GM18951 (cell line): ENCODE measurements around the gene CTNNBL1.

Experiments
- POLR2A ChIP-seq: IDR thresholded peaks from 4 replicates; pipeline ENCODE4 v1.6.1; 2011; ENCODE audit warnings: mild to moderate bottlenecking; ENCODE audit not compliant: insufficient read length, insufficient read depth; ENCODE audit errors: extremely low read depth
- in situ Hi-C: fragments of 300-500 bp; cut with MboI; formaldehyde crosslinking; loops from one replicate; pipeline ENCODE4 v1.12.0; 2022; ENCODE audit warnings: low sequenced_read_pairs, mixed read lengths, inconsistent platforms; ENCODE audit not compliant: unreplicated experiment

Gene CTNNBL1

GRCh38 chr20:37866051-37866450, 172.2 kb downstream of the CTNNBL1 start:
- in situ Hi-C loops, result no loop called here
- TF ChIP-seq POLR2A, result no peak

- in situ Hi-C loops, result no loop called here
- no peak for TF ChIP-seq POLR2A
These were observed 173.7 kb downstream of the CTNNBL1 start for GRCh38 chr20:37867289-37868195.

- no peak for TF ChIP-seq POLR2A
- in situ Hi-C loops, result no loop called here
These were observed 175.1 kb downstream of the CTNNBL1 start for GRCh38 chr20:37868851-37869333.

- in situ Hi-C loops, result no loop called here
- no peak for TF ChIP-seq POLR2A
These were observed 175.6 kb downstream of the CTNNBL1 start for GRCh38 chr20:37869334-37869861.

- in situ Hi-C loops, result no loop called here
- no peak for TF ChIP-seq POLR2A
These were observed 176.5 kb downstream of the CTNNBL1 start for GRCh38 chr20:37870294-37870693.

- in situ Hi-C loops, result no loop called here
- no peak for TF ChIP-seq POLR2A
These were observed 177.9 kb downstream of the CTNNBL1 start for GRCh38 chr20:37871751-37872150.

GRCh38 chr20:37872161-37872560, 178.3 kb downstream of the CTNNBL1 start:
- in situ Hi-C loops, result no loop called here
- TF ChIP-seq POLR2A, result no peak

GRCh38 chr20:37873884-37874283, 180.1 kb downstream of the CTNNBL1 start:
- no peak for TF ChIP-seq POLR2A

GRCh38 chr20:37875460-37876175, 181.8 kb downstream of the CTNNBL1 start:
- no peak for TF ChIP-seq POLR2A
- in situ Hi-C loops, result no loop called here

More at GRCh38 chr20:37873884-37874283, 180.1 kb downstream of the CTNNBL1 start:
- in situ Hi-C loops, result no loop called here

GRCh38 chr20:37876863-37877262, 183.0 kb downstream of the CTNNBL1 start:
- in situ Hi-C loops, result no loop called here
- no peak for TF ChIP-seq POLR2A

GRCh38 chr20:37877832-37878772, 184.3 kb downstream of the CTNNBL1 start:
- in situ Hi-C loops, result no loop called here
- no peak for TF ChIP-seq POLR2A

GRCh38 chr20:37878835-37879599, 185.2 kb downstream of the CTNNBL1 start:
- TF ChIP-seq POLR2A, result no peak
- in situ Hi-C loops, result no loop called here
